CD4-positive, alpha-beta T cell (primary cell): ENCODE results near the gene NOS1AP. TPM values are rescaled to one million over a fixed set of nuclear protein-coding genes. Genes with fewer than 3 reads are reported as not detected.

Experiments used
- ATAC-seq: fragments of 200-7000 bp; cut with Tn5 transposase; one replicate; pipeline ENCODE4 v1.10.0; 2022; ENCODE audit warnings: mild to moderate bottlenecking; ENCODE audit not compliant: poor library complexity
- CTCF ChIA-PET: fragments of 350-600 bp; sonication (Branson Sonifier 250); formaldehyde crosslinking; loops from one replicate; lab custom pipeline; 2021; ENCODE audit warnings: antibody characterized with exemption, inconsistent platforms; lab: Charles Lee
- POLR2A ChIA-PET: fragments of 350-600 bp; sonication (Branson Sonifier 250); formaldehyde crosslinking; loops from one replicate; lab custom pipeline; 2021; ENCODE audit warnings: antibody characterized with exemption, inconsistent platforms; lab: Charles Lee
- DNase-seq, 14 experiments: peaks; one replicate each; pipeline ENCODE4 v3.0.0-alpha.2; 2013 to 2020; ENCODE audit warnings: mixed read lengths in 2 of 14
- H3K27ac ChIP-seq, 2 donors: one replicate each; pipeline versions ENCODE4 v1.5.1 to v1.7.0; 2013; ENCODE audit warnings: low read length in 2 of 2, low read depth in 1 of 2, mild to moderate bottlenecking in 1 of 2
- H3K27me3 ChIP-seq, 2 experiments: 1 replicate in 1 of 2; 2 replicates in 1 of 2; pipeline versions ENCODE4 v1.6.1 to v1.7.0; 2013; ENCODE audit warnings: low read length in 2 of 2, control low read depth in 1 of 2, mild to moderate bottlenecking in 1 of 2, moderate library complexity in 1 of 2; ENCODE audit not compliant: insufficient read depth in 2 of 2, control insufficient read depth in 1 of 2
- H3K36me3 ChIP-seq: one replicate; pipeline ENCODE4 v1.6.1; 2013; ENCODE audit warnings: low read length, control low read depth; ENCODE audit not compliant: insufficient read depth
- H3K4me1 ChIP-seq: one replicate; pipeline ENCODE4 v1.6.1; 2013; ENCODE audit warnings: low read length, control low read depth; ENCODE audit not compliant: insufficient read depth
- H3K4me3 ChIP-seq: one replicate; pipeline ENCODE4 v1.5.1; 2013; ENCODE audit warnings: mild to moderate bottlenecking, low read length, moderate library complexity
- H3K9me3 ChIP-seq, 2 experiments: 1 replicate in 1 of 2; 2 replicates in 1 of 2; pipeline versions ENCODE4 v1.6.1 to v1.7.0; 2013; ENCODE audit warnings: low read length in 2 of 2, mild to moderate bottlenecking in 2 of 2, control low read depth in 1 of 2, moderate library complexity in 1 of 2; ENCODE audit not compliant: control insufficient read depth in 1 of 2, insufficient read depth in 1 of 2
- H3K27ac Mint-ChIP-seq: one replicate; pipeline ENCODE4 v1.8.0; 2020; ENCODE audit warnings: mixed read lengths
- H3K27me3 Mint-ChIP-seq: one replicate; pipeline ENCODE4 v1.8.0; 2021; ENCODE audit warnings: mixed read lengths
- H3K36me3 Mint-ChIP-seq: one replicate; pipeline ENCODE4 v1.8.0; 2021; ENCODE audit warnings: low read depth, mixed read lengths
- H3K4me1 Mint-ChIP-seq: one replicate; pipeline ENCODE4 v1.8.0; 2021; ENCODE audit warnings: low read depth, mixed read lengths
- H3K4me3 Mint-ChIP-seq: one replicate; pipeline ENCODE4 v1.8.0; 2020; ENCODE audit warnings: mild to moderate bottlenecking, mixed read lengths
- H3K9me3 Mint-ChIP-seq: one replicate; pipeline ENCODE4 v1.8.0; 2020; ENCODE audit warnings: mixed read lengths
- CTCF ChIP-seq: fragments of 200-600 bp; IDR thresholded peaks from one replicate; pipeline ENCODE4 v1.8.0; 2022; ENCODE audit warnings: antibody characterized with exemption, mild to moderate bottlenecking
- intact Hi-C, 2 experiments: fragments of 100-400 bp; cut with DNase I in 1 of 2; cut with micrococcal nuclease in 1 of 2; formaldehyde crosslinking; loops; one replicate each; pipeline versions ENCODE4 v1.15.1 to v1.9.0; 2023 to 2025; cut with DNase I, micrococcal nuclease
- total RNA-seq, 174 experiments: library from RNA in 2 of 174; stranded (reverse) in 2 of 174; gene quantifications; one replicate each; pipeline ENCODE4 v1.2.3 and lab custom pipeline; 2021 to 2026

The NOS1AP gene
- total RNA-seq, 2 experiments from 2014 or later = not detected

- DNase-seq = no peak
- no peaks in the 10 kb centered on the region for H3K4me1 Mint-ChIP-seq
- H3K9me3 Mint-ChIP-seq = no peaks in the 10 kb centered on the region
- Histone ChIP-seq H3K36me3 (no peaks in the 10 kb centered on the region), H3K4me1 (no peaks in the 10 kb centered on the region), H3K9me3 (no peaks in the 10 kb centered on the region), H3K27me3 (peaks cover 0 to 8% of the 10 kb centered on the region in 2 experiments), H3K27ac (no peak overlapping the region), H3K4me3 (no peak overlapping the region)
- H3K27ac Mint-ChIP-seq = no peak overlapping the region
- POLR2A ChIA-PET = no interaction called here
- no peak for ATAC-seq
- H3K4me3 Mint-ChIP-seq = no peak overlapping the region
- H3K27me3 Mint-ChIP-seq = peaks cover 47% of the 10 kb centered on the region
- CTCF ChIA-PET = no interaction called here
- H3K36me3 Mint-ChIP-seq = no peaks in the 10 kb centered on the region
- intact Hi-C loops = no loop called here
- no peak for TF ChIP-seq CTCF
These were observed 134.8 kb downstream of the NOS1AP start for GRCh38 chr1:162204129-162204822.

GRCh38 chr1:162204823-162205155, 135.3 kb downstream of the NOS1AP start:
- ATAC-seq = no peak
- H3K4me1 Mint-ChIP-seq = no peaks in the 10 kb centered on the region
- H3K27ac Mint-ChIP-seq = no peak overlapping the region
- H3K36me3 Mint-ChIP-seq = no peaks in the 10 kb centered on the region
- Histone ChIP-seq H3K4me3 (no peak overlapping the region), H3K9me3 (no peaks in the 10 kb centered on the region), H3K36me3 (no peaks in the 10 kb centered on the region), H3K27ac (no peak overlapping the region), H3K4me1 (no peaks in the 10 kb centered on the region), H3K27me3 (peaks cover 0 to 8% of the 10 kb centered on the region in 2 experiments)
- H3K9me3 Mint-ChIP-seq = no peaks in the 10 kb centered on the region
- no peak overlapping the region for H3K4me3 Mint-ChIP-seq
- intact Hi-C loops = no loop called here
- POLR2A ChIA-PET = interaction anchor here (0.9 kb wide), 1 partner anchor 11 kb away, joined by 3 read pairs; no protein-coding TSS in a partner anchor
- CTCF ChIA-PET = no interaction called here
- TF ChIP-seq CTCF = no peak
- peaks cover 52% of the 10 kb centered on the region for H3K27me3 Mint-ChIP-seq
- DNase-seq = no peak

- Mint-ChIP-seq H3K36me3 (no peaks in the 10 kb centered on the region), H3K9me3 (no peaks in the 10 kb centered on the region), H3K4me1 (no peaks in the 10 kb centered on the region), H3K27me3 (peaks cover 52% of the 10 kb centered on the region), H3K27ac (no peak overlapping the region), H3K4me3 (no peak overlapping the region)
- POLR2A ChIA-PET = no interaction called here
- Histone ChIP-seq H3K9me3 (peaks cover 0 to 4% of the 10 kb centered on the region in 2 experiments), H3K4me3 (no peak overlapping the region), H3K27ac (no peak overlapping the region), H3K27me3 (peaks cover 0 to 11% of the 10 kb centered on the region in 2 experiments), H3K4me1 (no peaks in the 10 kb centered on the region), H3K36me3 (no peaks in the 10 kb centered on the region)
- no peak for DNase-seq
- no peak for ATAC-seq
- CTCF ChIA-PET = no interaction called here
- intact Hi-C loops = no loop called here
- TF ChIP-seq CTCF = no peak
These were observed 136.8 kb downstream of the NOS1AP start for GRCh38 chr1:162206300-162206699.
